Mesenchymal stem cell (in vitro differentiated cells and primary cell): ENCODE measurements around the gene NHEJ1.

ENCODE experiments used
- DNase-seq: peaks from one replicate; pipeline ENCODE4 v3.0.0-alpha.2; 2013
- H2AFZ ChIP-seq: one replicate; pipeline ENCODE4 v1.6.1; 2013; ENCODE audit warnings: low read depth, mild to moderate bottlenecking, control low read depth, inconsistent platforms, low read length, moderate library complexity
- H2AK5ac ChIP-seq: 2 replicates; pipeline ENCODE4 v1.6.1; 2013; ENCODE audit warnings: low read length, moderate library complexity, mild to moderate bottlenecking, inconsistent platforms; ENCODE audit not compliant: severe bottlenecking
- H2BK120ac ChIP-seq: one replicate; pipeline ENCODE4 v1.6.1; 2013; ENCODE audit warnings: low read depth, mild to moderate bottlenecking, inconsistent platforms, low read length, moderate library complexity
- H2BK12ac ChIP-seq, 2 experiments: one replicate each; pipeline ENCODE4 v1.6.1; 2013; ENCODE audit warnings: inconsistent platforms in 2 of 2, low read length in 2 of 2, mild to moderate bottlenecking in 2 of 2, moderate library complexity in 2 of 2, control low read depth in 1 of 2
- H2BK15ac ChIP-seq: one replicate; pipeline ENCODE4 v1.6.1; 2013; ENCODE audit warnings: mild to moderate bottlenecking, low read depth, inconsistent platforms; ENCODE audit not compliant: poor library complexity, severe bottlenecking
- H2BK5ac ChIP-seq: 2 replicates; pipeline ENCODE4 v1.6.1; 2013; ENCODE audit warnings: low read depth, mild to moderate bottlenecking, low read length, control low read depth, inconsistent platforms; ENCODE audit not compliant: poor library complexity, severe bottlenecking
- H3K14ac ChIP-seq, 2 experiments: one replicate each; pipeline ENCODE4 v1.6.1; 2013; ENCODE audit warnings: inconsistent platforms in 2 of 2, low read length in 2 of 2, control low read depth in 1 of 2, mild to moderate bottlenecking in 1 of 2, moderate library complexity in 1 of 2
- H3K18ac ChIP-seq, 2 experiments: one replicate each; pipeline ENCODE4 v1.6.1; 2013; ENCODE audit warnings: inconsistent platforms in 2 of 2, low read length in 2 of 2, control low read depth in 1 of 2, low read depth in 1 of 2, mild to moderate bottlenecking in 1 of 2
- H3K23ac ChIP-seq, 2 experiments: one replicate each; pipeline ENCODE4 v1.6.1; 2013; ENCODE audit warnings: inconsistent platforms in 2 of 2, low read length in 2 of 2, mild to moderate bottlenecking in 2 of 2, moderate library complexity in 2 of 2, control low read depth in 1 of 2
- H3K27ac ChIP-seq: 2 replicates; pipeline ENCODE4 v1.5.1; 2013; ENCODE audit warnings: mild to moderate bottlenecking, moderate library complexity, low read length, control low read depth, inconsistent platforms; ENCODE audit not compliant: poor library complexity, severe bottlenecking
- H3K27me3 ChIP-seq, 2 experiments: 2 replicates each; pipeline versions ENCODE4 v1.6.1 to v1.7.0; 2013; ENCODE audit warnings: low read length in 2 of 2, mild to moderate bottlenecking in 2 of 2, moderate library complexity in 2 of 2, control low read depth in 1 of 2, inconsistent platforms in 1 of 2; ENCODE audit not compliant: control insufficient read depth in 1 of 2, insufficient read depth in 1 of 2
- H3K36me3 ChIP-seq, 2 experiments: 2 replicates each; pipeline versions ENCODE4 v1.6.1 to v1.7.0; 2013; ENCODE audit warnings: low read length in 2 of 2, control low read depth in 1 of 2, inconsistent platforms in 1 of 2, low read depth in 1 of 2, mild to moderate bottlenecking in 1 of 2; ENCODE audit not compliant: insufficient read depth in 2 of 2, control insufficient read depth in 1 of 2
- H3K4ac ChIP-seq, 2 experiments: one replicate each; pipeline ENCODE4 v1.6.1; 2013; ENCODE audit warnings: inconsistent platforms in 2 of 2, low read length in 2 of 2, mild to moderate bottlenecking in 2 of 2, moderate library complexity in 2 of 2, control low read depth in 1 of 2, low read depth in 1 of 2
- H3K4me1 ChIP-seq: 2 replicates; pipeline ENCODE4 v1.6.1; 2013; ENCODE audit warnings: low read depth, low read length, control low read depth; ENCODE audit not compliant: control insufficient read depth, insufficient read depth
- H3K4me2 ChIP-seq: 2 replicates; pipeline ENCODE4 v1.6.1; 2013; ENCODE audit warnings: low read length, mild to moderate bottlenecking, inconsistent platforms; ENCODE audit not compliant: poor library complexity, severe bottlenecking
- H3K4me3 ChIP-seq, 2 experiments: 2 replicates each; pipeline versions ENCODE4 v1.5.1 to v1.7.0; 2013; ENCODE audit warnings: low read length in 2 of 2, mild to moderate bottlenecking in 2 of 2, control low read depth in 1 of 2, low read depth in 1 of 2; ENCODE audit not compliant: insufficient read depth in 1 of 2
- H3K79me1 ChIP-seq: replicated peaks from 2 replicates; pipeline ENCODE4 v1.6.1; 2013; ENCODE audit warnings: mild to moderate bottlenecking, control low read depth, low read length, inconsistent platforms; ENCODE audit not compliant: poor library complexity, severe bottlenecking
- H3K9ac ChIP-seq: 2 replicates; pipeline ENCODE4 v1.7.0; 2013; ENCODE audit warnings: mild to moderate bottlenecking, low read length, moderate library complexity
- H3K9me3 ChIP-seq: 2 replicates; pipeline ENCODE4 v1.7.0; 2013; ENCODE audit warnings: mild to moderate bottlenecking, low read length; ENCODE audit not compliant: control insufficient read depth
- H4K8ac ChIP-seq: one replicate; pipeline ENCODE4 v1.6.1; 2013; ENCODE audit warnings: inconsistent platforms, mild to moderate bottlenecking, low read length, moderate library complexity
- H4K91ac ChIP-seq: one replicate; pipeline ENCODE4 v1.6.1; 2013; ENCODE audit warnings: mild to moderate bottlenecking, low read length, inconsistent platforms
- WGBS: methylation state at CpG from one replicate; pipeline ENCODE4 v1.1.7; 2013; ENCODE audit warnings: mixed read lengths; 5-methylcytosine and 5-hydroxymethylcytosine counted together

The NHEJ1 gene

GRCh38 chr2:219125225-219125885 is 35.3 kb downstream of the NHEJ1 start:
- Histone ChIP-seq H3K4me2 (no peak overlapping the region), H2AK5ac (no peak overlapping the region), H4K8ac (no peak overlapping the region), H3K14ac (no peak overlapping the region), H2BK5ac (no peak overlapping the region), H4K91ac (no peak overlapping the region), H3K36me3 (no peaks in the 10 kb centered on the region), H3K4me1 (peaks cover 11% of the 10 kb centered on the region), H2AFZ (no peak overlapping the region), H3K79me1 (peaks cover 3% of the 10 kb centered on the region), H2BK15ac (no peak overlapping the region), H3K27me3 (no peaks in the 10 kb centered on the region), H2BK120ac (no peak overlapping the region), H3K4ac (no peak overlapping the region), H3K18ac (peak overlapping the region in 1 of 2 experiments; percentile 6), H2BK12ac (no peak overlapping the region), H3K9ac (peak overlapping the region; percentile 18), H3K9me3 (no peaks in the 10 kb centered on the region), H3K23ac (no peak overlapping the region), H3K4me3 (no peak overlapping the region), H3K27ac (no peak overlapping the region)
- peak; percentile 91 for DNase-seq
- WGBS = 57% methylated on average over 10 of the region's 10 CpGs

GRCh38 chr2:219124381-219125110 is 36.1 kb downstream of the NHEJ1 start:
- H2BK15ac ChIP-seq = no peak overlapping the region
- H3K4ac ChIP-seq = no peak overlapping the region
- H3K4me1 ChIP-seq = peaks cover 11% of the 10 kb centered on the region
- no peak overlapping the region for H2BK120ac ChIP-seq
- H4K8ac ChIP-seq = peak overlapping the region; percentile 20
- DNase-seq = peak; percentile 19
- WGBS = 86% methylated on average over 3 of the region's 4 CpGs
- peak overlapping the region; percentile 74 for H4K91ac ChIP-seq
- H2AK5ac ChIP-seq = no peak overlapping the region
- H3K18ac ChIP-seq = peak overlapping the region in 1 of 2 experiments; percentile 14
- peaks cover 3% of the 10 kb centered on the region for H3K79me1 ChIP-seq
- H2AFZ ChIP-seq = no peak overlapping the region
- no peak overlapping the region for H3K14ac ChIP-seq
- no peak overlapping the region for H3K27ac ChIP-seq
- peak overlapping the region in 1 of 2 experiments; percentile 11 for H2BK12ac ChIP-seq
- no peak overlapping the region for H3K23ac ChIP-seq
- no peak overlapping the region for H3K9ac ChIP-seq
- no peak overlapping the region for H2BK5ac ChIP-seq
- H3K27me3 ChIP-seq = no peaks in the 10 kb centered on the region
- H3K4me3 ChIP-seq = no peak overlapping the region
- no peaks in the 10 kb centered on the region for H3K36me3 ChIP-seq
- no peaks in the 10 kb centered on the region for H3K9me3 ChIP-seq
- H3K4me2 ChIP-seq = no peak overlapping the region

GRCh38 chr2:219123356-219124135 is 37.1 kb downstream of the NHEJ1 start:
- Histone ChIP-seq H2AFZ (no peak overlapping the region), H3K27ac (no peak overlapping the region), H2BK15ac (no peak overlapping the region), H2BK12ac (peak overlapping the region in 1 of 2 experiments; percentile 64), H3K14ac (no peak overlapping the region), H3K4me2 (no peak overlapping the region), H2BK120ac (no peak overlapping the region), H3K79me1 (peaks cover 3% of the 10 kb centered on the region), H3K4me3 (no peak overlapping the region), H3K4ac (no peak overlapping the region), H3K9ac (no peak overlapping the region), H3K23ac (peak overlapping the region in 1 of 2 experiments; percentile 54), H3K4me1 (peaks cover 11% of the 10 kb centered on the region), H3K36me3 (no peaks in the 10 kb centered on the region), H2BK5ac (no peak overlapping the region), H2AK5ac (no peak overlapping the region), H4K8ac (no peak overlapping the region), H3K9me3 (no peaks in the 10 kb centered on the region), H4K91ac (no peak overlapping the region), H3K27me3 (no peaks in the 10 kb centered on the region), H3K18ac (no peak overlapping the region)
- no peak for DNase-seq
- WGBS = 97% methylated on average over 5 of the region's 8 CpGs
